GM18870 (cell line): Measurements from ENCODE around the gene SUPT20HL1.
"Not testable (repeated sequence)": the region's sequence is repeated elsewhere in the genome, so short reads cannot be mapped to it uniquely, and the experiment has no call there.

Experiments
- ATAC-seq: cut with Tn5 transposase; IDR thresholded peaks from one replicate; pipeline ENCODE4 v1.9.1; 2021; ENCODE audit warnings: moderate library complexity; ENCODE audit not compliant: unreplicated experiment

SUPT20HL1 gene

GRCh38 chrX:24362089-24362745 is 1.8 kb downstream of the SUPT20HL1 start:
- ATAC-seq, result not testable (repeated sequence)

DNA sequence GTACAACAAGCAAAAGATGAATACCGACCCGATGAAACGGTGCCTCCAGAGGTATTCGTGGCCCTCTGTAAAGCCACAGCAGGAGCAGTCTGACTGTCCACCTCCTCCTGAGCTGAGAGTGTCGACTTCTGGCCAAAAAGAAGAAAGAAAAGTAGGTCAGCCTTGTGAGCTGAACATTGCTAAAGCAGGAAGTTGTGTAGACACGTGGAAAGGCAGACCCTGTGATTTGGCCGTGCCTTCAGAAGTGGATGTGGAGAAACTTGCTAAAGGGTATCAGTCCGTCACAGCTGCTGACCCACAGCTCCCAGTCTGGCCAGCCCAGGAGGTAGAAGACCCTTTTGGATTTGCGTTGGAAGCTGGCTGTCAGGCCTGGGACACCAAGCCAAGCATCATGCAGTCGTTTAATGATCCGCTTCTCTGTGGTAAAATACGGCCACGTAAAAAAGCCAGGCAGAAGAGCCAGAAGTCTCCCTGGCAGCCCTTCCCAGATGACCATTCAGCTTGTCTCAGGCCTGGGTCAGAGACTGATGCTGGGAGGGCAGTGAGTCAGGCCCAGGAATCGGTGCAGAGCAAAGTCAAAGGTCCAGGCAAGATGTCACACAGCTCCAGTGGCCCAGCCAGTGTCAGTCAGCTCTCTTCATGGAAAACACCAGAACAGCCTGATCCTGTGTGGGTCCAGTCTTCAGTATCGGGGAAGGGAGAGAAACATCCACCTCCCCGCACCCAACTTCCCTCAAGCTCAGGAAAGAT is 3.2 kb downstream of the SUPT20HL1 start:
- not testable (repeated sequence) for ATAC-seq

- no peak for ATAC-seq
These were observed 3.9 kb downstream of the SUPT20HL1 start for GRCh38 chrX:24364326-24364725.

DNA sequence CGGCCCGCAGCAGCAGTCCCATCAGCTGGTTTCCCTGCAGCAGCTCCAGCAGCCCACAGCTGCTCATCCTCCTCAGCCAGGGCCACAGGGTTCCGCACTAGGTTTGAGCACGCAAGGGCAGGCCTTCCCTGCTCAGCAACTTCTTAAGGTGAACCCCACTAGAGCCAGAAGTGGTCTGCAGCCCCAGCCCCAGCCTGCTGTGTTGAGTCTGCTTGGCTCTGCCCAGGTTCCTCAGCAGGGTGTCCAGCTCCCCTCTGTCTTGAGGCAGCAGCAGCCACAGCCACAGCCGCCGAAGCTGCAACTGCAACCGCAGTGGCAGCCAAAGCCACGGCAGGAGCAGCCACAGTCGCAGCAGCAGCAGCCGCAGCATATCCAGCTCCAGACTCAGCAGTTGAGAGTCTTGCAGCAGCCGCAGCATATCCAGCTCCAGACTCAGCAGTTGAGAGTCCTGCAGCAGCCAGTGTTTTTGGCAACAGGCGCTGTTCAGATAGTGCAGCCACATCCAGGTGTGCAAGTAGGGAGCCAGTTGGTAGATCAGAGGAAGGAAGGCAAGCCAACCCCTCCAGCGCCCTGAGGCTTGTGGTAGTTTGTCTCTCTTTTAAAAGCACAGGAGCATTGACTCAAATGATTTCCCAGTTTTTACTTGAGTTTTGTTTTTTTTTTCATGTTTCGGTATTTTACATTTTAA is 4.6 kb downstream of the SUPT20HL1 start:
- no peak for ATAC-seq

GRCh38 chrX:24366762-24367400 is 6.4 kb downstream of the SUPT20HL1 start:
- ATAC-seq, result not testable (repeated sequence)

GRCh38 chrX:24369816-24370215 is 9.4 kb downstream of the SUPT20HL1 start:
- ATAC-seq, result no peak

DNA sequence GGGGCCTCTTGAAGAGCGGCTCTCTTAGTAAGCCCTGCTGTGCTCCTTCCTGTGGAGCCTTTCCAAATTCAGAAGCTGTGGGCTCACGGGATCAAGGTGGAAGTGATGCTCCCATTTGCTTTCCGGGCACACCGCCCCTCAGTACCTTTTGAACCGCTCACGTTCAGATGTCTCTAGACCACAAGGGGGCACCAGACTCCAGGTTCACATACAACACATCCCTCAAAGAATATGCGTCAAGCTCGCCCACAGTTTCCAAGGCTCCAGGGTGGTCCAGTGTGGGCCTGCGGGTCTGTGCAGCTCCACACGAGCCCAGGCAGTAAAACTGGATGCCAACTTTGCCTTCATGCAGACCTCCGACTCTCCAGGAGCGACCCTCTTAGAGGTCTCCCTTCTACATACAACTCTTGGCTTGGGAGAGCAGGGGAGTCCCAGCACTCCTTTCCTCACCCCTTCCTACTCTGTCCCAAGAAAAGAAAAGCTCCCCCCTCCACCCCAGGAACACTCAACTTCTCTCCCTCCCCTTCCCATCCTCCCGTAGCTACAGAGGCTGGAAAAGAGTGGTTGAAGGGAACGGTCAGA is 11.0 kb downstream of the SUPT20HL1 start:
- no peak for ATAC-seq

- ATAC-seq, result no peak
These were observed 11.8 kb downstream of the SUPT20HL1 start for GRCh38 chrX:24372021-24372763.

GRCh38 chrX:24375600-24376131 is 15.2 kb downstream of the SUPT20HL1 start:
- no peak for ATAC-seq

DNA sequence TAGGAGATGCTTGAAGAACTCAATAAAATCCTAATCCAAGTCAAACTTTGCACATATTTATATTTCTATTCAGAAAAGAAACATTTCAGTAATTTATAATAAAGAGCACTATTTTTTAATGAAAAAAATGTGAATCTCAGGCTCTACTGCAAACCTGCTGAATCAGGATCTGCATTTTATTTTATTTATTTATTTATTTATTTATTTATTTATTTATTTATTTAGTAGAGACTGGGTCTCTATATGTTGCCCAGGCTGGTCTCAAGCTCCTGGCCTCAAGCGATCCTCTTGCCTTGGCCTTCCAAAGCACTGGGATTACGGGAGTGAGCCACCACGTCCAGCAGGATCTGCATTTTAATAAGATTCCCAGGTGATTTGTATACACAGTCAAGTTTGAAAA is 16.0 kb downstream of the SUPT20HL1 start:
- no peak for ATAC-seq

DNA sequence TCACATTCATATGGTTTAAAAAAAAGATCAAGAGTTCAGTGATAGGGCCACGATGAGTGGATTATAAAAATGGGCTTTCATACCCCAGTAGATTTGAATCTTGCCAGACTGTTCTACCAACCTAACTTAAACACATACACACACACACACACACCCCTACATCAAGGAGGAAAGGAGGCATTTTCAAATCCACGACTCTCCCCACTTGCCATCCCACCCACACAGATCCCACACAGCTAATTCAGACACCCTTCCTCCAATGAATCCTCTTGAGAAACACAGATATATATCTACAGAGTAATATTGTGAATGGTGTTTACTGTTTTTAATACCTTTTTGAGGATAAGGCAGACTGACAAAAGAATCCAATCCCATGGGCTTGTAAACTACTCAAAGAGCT is 16.8 kb downstream of the SUPT20HL1 start:
- no peak for ATAC-seq

GRCh38 chrX:24377911-24378468 is 17.6 kb downstream of the SUPT20HL1 start:
- ATAC-seq, result no peak

DNA sequence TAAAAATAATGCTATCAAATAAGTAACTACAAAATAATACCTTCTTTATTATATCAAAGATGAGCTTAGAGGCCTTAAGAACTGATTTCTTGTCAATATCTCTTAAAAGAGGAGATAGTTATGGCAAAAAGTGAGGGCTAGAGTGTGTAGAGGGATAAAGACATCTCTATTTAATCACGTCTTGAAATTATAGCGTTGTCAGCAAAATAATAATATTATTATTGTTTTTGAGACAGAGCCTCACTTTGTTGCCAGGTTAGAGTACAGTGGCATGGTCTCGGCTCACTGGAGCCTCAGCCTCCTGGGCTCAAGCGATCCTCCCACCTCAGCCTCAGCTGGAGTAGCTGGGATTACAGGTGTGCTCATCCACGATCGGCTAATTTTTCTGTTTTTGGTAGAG is 18.3 kb downstream of the SUPT20HL1 start:
- no peak for ATAC-seq

DNA sequence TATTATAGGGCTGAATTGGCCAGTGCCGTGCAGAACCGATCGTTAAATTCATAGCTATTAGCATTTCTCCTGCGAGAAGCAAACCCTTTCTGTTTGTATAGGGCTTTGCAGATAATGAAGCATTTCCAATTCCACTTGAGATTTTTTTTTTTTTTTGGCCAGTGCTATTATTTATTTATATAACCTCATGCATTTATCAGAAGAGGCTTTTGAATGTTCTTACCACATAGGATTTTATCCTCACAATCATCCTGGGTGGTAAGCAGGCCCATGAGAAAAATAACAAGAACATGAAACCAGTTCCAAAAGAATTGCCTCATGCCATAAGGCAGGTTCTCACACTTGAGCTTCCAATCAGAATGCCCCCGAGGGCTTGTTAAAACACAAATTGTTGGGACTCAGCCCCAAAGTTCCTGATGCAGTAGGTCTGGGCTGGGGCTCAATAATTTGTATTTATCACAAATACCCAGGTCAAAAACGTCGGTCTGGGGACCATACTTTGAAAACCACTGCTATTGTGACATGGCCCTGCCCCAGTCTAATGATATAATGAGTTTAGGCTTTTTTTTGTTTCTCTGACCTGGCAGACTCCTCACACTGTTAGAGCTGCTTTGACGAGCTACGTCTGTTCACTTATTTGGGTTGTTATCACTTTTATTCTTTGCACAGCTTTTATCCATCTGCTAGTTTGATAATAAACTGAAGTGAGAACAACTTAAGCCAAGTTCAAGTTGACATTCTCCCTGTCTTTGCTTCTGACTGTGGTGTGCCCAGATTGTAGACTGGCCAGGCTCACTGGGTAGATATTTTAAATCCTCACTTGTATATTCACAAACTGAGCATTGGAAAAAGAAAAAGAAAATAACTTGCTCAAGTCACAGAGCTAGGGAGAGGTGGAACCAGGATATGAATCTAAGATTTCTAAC is 20.1 kb downstream of the SUPT20HL1 start:
- no peak for ATAC-seq

GRCh38 chrX:24382315-24382714 is 21.9 kb downstream of the SUPT20HL1 start:
- ATAC-seq, result not testable (repeated sequence)

- no peak for ATAC-seq
These were observed 27.3 kb downstream of the SUPT20HL1 start for GRCh38 chrX:24387724-24388123.

- ATAC-seq, result no peak
These were observed 30.9 kb downstream of the SUPT20HL1 start for GRCh38 chrX:24391389-24391788.

- no peak for ATAC-seq
These were observed 31.4 kb downstream of the SUPT20HL1 start for GRCh38 chrX:24391843-24392242.

DNA sequence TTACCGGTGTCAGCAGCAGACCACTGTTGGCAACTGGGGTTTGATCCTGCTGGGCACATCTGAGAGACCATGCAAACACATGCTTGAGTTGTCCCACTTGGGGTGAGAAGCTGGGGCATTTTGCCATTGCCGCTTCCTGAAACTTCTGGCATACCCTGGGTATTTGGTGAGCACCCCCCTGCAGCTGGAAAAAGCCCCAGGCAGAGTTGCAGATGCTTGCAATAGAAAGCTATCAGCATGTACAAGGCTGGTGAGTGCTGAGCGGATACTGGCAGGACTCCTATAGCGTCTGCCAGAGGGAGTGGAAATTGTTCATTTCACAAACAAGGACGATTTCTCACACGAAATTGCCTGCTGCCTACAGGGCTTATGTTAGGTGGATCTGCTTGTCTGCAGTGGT is 32.3 kb downstream of the SUPT20HL1 start:
- no peak for ATAC-seq
